C4-2B (cell line): Measurements from ENCODE around the gene KIF1A.

Experiments
- CTCF ChIP-seq: fragments of 450-650 bp; conservative IDR thresholded peaks from 2 replicates; pipeline ENCODE4 v1.5.1; 2017; ENCODE audit warnings: mild to moderate bottlenecking
- ZFX ChIP-seq: fragments of 450-650 bp; IDR thresholded peaks from 2 replicates; pipeline ENCODE4 v1.6.1; 2017

GRCh38 chr2:240850756-240851077 lies 30.7 kb upstream of the KIF1A start:
- TF ChIP-seq CTCF (no peak), ZFX (no peak)
